H1 (cell line): ENCODE data around the gene DAZAP2. TPM values are rescaled to one million over a fixed set of nuclear protein-coding genes. Genes with fewer than 3 reads are reported as not detected.

Source experiments
- EZH2 ChIP-seq: fragments of 200-600 bp; sonication (generic); IDR thresholded peaks from 2 replicates; pipeline ENCODE4 v1.7.1; 2012; ENCODE audit warnings: low read depth, mild to moderate bottlenecking, moderate library complexity, low read length, inconsistent platforms; ENCODE audit not compliant: severe bottlenecking
- polyA plus RNA-seq, 7 experiments: library from polyadenylated mRNA; depleted of rRNA in 3 of 7; stranded (reverse) in 5 of 7; unstranded in 2 of 7; fragments of >200 nt in 5 of 7; fragments of 200-250 nt in 2 of 7; gene quantifications; 1 replicate in 5 of 7; 2 replicates in 1 of 7; 4 replicates in 1 of 7; pipeline versions ENCODE4 v1.2.1 to v1.2.3, GENCODE V29; 2011 to 2013; ENCODE audit warnings: missing spikeins in 2 of 7, mixed read lengths in 2 of 7
- total RNA-seq: library from RNA; stranded (reverse); fragmentation: NEBNext Ultra II Directional; extraction: Animal tissue kit (Norgen Biotek cat#: 25700); gene quantifications from 2 replicates; pipeline ENCODE4 v1.2.1, GENCODE V29; 2021
- TF ChIP-seq, protein P1 (sequence below): IDR thresholded peaks from 2 replicates; pipeline ENCODE4 v1.6.1; 2012; ENCODE audit warnings: inconsistent platforms

Gene DAZAP2
- total and polyA plus RNA-seq, 2 of the 8 experiments (the other 6 are each of a cell fraction or from before 2014, with no cell fraction given) = 27.1 to 77.2 TPM

DNA sequence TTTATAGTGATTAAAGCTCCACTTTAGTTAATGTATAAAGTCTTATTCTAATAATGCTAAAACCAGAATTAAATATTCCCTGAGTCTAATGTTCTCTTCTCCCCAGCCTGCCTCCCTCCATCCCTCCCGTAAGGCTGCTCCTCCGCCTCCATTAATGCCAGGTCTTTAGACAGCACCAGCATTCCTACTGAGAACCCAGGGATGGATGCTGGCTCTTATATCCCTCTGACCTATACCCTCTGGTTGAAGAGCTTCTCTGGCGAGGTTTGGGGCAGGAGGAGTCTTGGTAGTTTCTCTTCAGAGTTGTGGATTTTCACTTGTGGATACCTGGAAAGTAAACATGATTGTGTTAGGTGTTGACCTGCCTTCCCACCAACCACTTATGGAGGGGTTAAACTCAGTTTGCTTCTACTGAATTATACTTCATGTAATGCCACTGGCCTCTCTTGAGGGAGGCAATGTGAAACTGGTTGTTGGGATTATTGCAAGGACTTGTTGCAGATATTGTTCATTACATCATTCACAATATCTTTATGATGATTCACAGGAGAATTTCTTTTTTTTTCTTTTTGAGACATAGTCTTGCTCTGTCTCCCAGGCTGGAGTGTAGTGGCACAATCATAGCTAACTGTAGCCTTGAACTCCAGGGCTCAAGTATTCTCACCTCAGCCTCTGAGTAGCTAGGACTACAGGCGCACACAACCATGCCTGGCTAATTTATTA, 42.7 kb downstream of the DAZAP2 start (continued):
- no peak for TF ChIP-seq EZH2
- TF ChIP-seq, protein P1, sequence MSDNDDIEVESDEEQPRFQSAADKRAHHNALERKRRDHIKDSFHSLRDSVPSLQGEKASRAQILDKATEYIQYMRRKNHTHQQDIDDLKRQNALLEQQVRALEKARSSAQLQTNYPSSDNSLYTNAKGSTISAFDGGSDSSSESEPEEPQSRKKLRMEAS = no peak
